ENCODE data around the gene IRF8.

GRCh38 chr16:85956426-85956825 lies 57.5 kb downstream of the IRF8 start:
- no peak for TF ChIP-seq CTCF (IDR thresholded peaks at IDR 0.05; ENCODE audit: low read depth, low read length)
- TF ChIP-seq EZH2phosphoT487 (IDR thresholded peaks at IDR 0.05; ENCODE audit: low read depth) = no peak

All from OCI-LY3 (cell line).